ENCODE measurements around the gene THOC5. TPM values are rescaled to one million over a fixed set of nuclear protein-coding genes. Genes with fewer than 3 reads are reported as not detected.

THOC5 gene
- total and polyA plus RNA-seq, 2 of the 4 experiments (the other 2 are of a cell fraction): 68.4 to 73.7 TPM

- WGBS, 2 experiments (ENCODE audit: extremely low coverage in 2 of 2, insufficient read length in 1 of 2): no CpG with 5 or more reads among the region's 4 CpGs
- no peak for DNase-seq
- TF ChIP-seq NFE2L2 (IDR thresholded peaks at IDR 0.05; ENCODE audit: low read depth, low read length): no peak
- no peak for TF ChIP-seq MXI1 (IDR thresholded peaks at IDR 0.05; ENCODE audit: borderline replicate concordance, low read depth, low read length)
- TF ChIP-seq ELK1 (IDR thresholded peaks at IDR 0.05; ENCODE audit: borderline replicate concordance, low read depth, low read length): no peak
- TF ChIP-seq RAD21 (IDR thresholded peaks at IDR 0.05; ENCODE audit: low read length): no peak
- no peak for TF ChIP-seq RFX5 (IDR thresholded peaks at IDR 0.05; ENCODE audit: low read depth, low read length)
- TF ChIP-seq, protein P1, sequence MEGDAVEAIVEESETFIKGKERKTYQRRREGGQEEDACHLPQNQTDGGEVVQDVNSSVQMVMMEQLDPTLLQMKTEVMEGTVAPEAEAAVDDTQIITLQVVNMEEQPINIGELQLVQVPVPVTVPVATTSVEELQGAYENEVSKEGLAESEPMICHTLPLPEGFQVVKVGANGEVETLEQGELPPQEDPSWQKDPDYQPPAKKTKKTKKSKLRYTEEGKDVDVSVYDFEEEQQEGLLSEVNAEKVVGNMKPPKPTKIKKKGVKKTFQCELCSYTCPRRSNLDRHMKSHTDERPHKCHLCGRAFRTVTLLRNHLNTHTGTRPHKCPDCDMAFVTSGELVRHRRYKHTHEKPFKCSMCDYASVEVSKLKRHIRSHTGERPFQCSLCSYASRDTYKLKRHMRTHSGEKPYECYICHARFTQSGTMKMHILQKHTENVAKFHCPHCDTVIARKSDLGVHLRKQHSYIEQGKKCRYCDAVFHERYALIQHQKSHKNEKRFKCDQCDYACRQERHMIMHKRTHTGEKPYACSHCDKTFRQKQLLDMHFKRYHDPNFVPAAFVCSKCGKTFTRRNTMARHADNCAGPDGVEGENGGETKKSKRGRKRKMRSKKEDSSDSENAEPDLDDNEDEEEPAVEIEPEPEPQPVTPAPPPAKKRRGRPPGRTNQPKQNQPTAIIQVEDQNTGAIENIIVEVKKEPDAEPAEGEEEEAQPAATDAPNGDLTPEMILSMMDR (conservative IDR thresholded peaks at IDR 0.05; ENCODE audit: low read depth, low read length): no peak
- TF ChIP-seq POLR2A (IDR thresholded peaks at IDR 0.05; ENCODE audit: low read depth, low read length): no peak
- TF ChIP-seq USF2 (IDR thresholded peaks at IDR 0.05; ENCODE audit: low read depth, low read length): no peak
- no peak for TF ChIP-seq CHD1 (IDR thresholded peaks at IDR 0.05; ENCODE audit: low read depth, low read length)
- no peak for TF ChIP-seq MAFK (IDR thresholded peaks at IDR 0.05; ENCODE audit: low read depth, low read length)
- TF ChIP-seq MAZ (IDR thresholded peaks at IDR 0.05; ENCODE audit: borderline replicate concordance, low read depth, low read length): no peak
- TF ChIP-seq BHLHE40 (IDR thresholded peaks at IDR 0.05; ENCODE audit: low read depth, low read length): no peak
- no peak for TF ChIP-seq RCOR1 (IDR thresholded peaks at IDR 0.05; ENCODE audit: insufficient replicate concordance, low read length)
- TF ChIP-seq FOS (IDR thresholded peaks at IDR 0.05; ENCODE audit: low read depth, low read length): no peak
- no peak for TF ChIP-seq SMC3 (IDR thresholded peaks at IDR 0.05; ENCODE audit: low read depth, low read length)
- TF ChIP-seq CEBPB (IDR thresholded peaks at IDR 0.05; ENCODE audit: low read depth, low read length): no peak
Measured at GRCh38 chr22:29477723-29478318, 75.7 kb downstream of the THOC5 start.

More at GRCh38 chr22:29477723-29478318, 75.7 kb downstream of the THOC5 start:
- dilution Hi-C loops (cut with HindIII; ENCODE audit: low sequenced_read_pairs, unreplicated experiment): no loop called here
- H4K91ac ChIP-seq (ENCODE audit: insufficient read depth, low read depth, low read length): no peak overlapping the region
- peaks cover 70% of the 10 kb centered on the region for H3K27me3 ChIP-seq (ENCODE audit: control insufficient read depth, insufficient read depth, low read length)
- no peak overlapping the region for H2BK20ac ChIP-seq (ENCODE audit: low read depth, low read length)
- no peaks in the 10 kb centered on the region for H3K9me3 ChIP-seq (ENCODE audit: control insufficient read depth, insufficient read depth, low read length)
- no peak overlapping the region for H4K5ac ChIP-seq (ENCODE audit: low read depth, low read length)
- no peak for ATAC-seq (ENCODE audit: low read depth)
- H3K14ac ChIP-seq (replicated peaks; ENCODE audit: low read depth, low read length): no peak overlapping the region
- no peak overlapping the region for H4K8ac ChIP-seq (ENCODE audit: low read depth in 2 of 2, low read length in 2 of 2)
- H3K27ac ChIP-seq (ENCODE audit: insufficient read depth, low read length): no peak overlapping the region
- H2AK9ac ChIP-seq (replicated peaks; ENCODE audit: low read depth, low read length, poor library complexity): no peak overlapping the region
- intact Hi-C loops (cut with micrococcal nuclease): no loop called here
- POLR2A ChIA-PET (ENCODE audit: unreplicated experiment): no interaction called here
- no peak overlapping the region for H3K4me2 ChIP-seq (ENCODE audit: low read depth, low read length)
- in situ Hi-C loops (cut with MboI; ENCODE audit: low sequenced_read_pairs): no loop called here
- no peak overlapping the region for H3K56ac ChIP-seq (ENCODE audit: extremely low read depth, insufficient read depth, low read length)
- H2AFZ ChIP-seq (replicated peaks; ENCODE audit: low read length, poor library complexity): no peak overlapping the region
- H3K9me1 ChIP-seq (ENCODE audit: insufficient read depth, low read length): no peaks in the 10 kb centered on the region
- BruUV-seq (replicated peaks): no TSS peak
- H3K4ac ChIP-seq (ENCODE audit: low read depth, low read length): no peak overlapping the region
- H3K4me3 ChIP-seq (ENCODE audit: insufficient read depth, low read depth, low read length): no peak overlapping the region
- H4K20me1 ChIP-seq (ENCODE audit: insufficient read depth, low read length): peaks cover 13% of the 10 kb centered on the region; the same call in 1 of the 2 replicates
- H3K79me1 ChIP-seq (ENCODE audit: low read depth in 1 of 2, low read length in 2 of 2): no peaks in the 10 kb centered on the region
- H3K4me1 ChIP-seq (ENCODE audit: control insufficient read depth, insufficient read depth, low read length): no peaks in the 10 kb centered on the region
- H2BK120ac ChIP-seq (ENCODE audit: low read depth, low read length): no peak overlapping the region
- no peak overlapping the region for H3K23ac ChIP-seq (ENCODE audit: low read depth, low read length)
- no peaks in the 10 kb centered on the region for H3K36me3 ChIP-seq (ENCODE audit: control insufficient read depth, insufficient read depth, low read length)
- H2AK5ac ChIP-seq (ENCODE audit: low read depth, low read length): no peak overlapping the region
- CTCF ChIA-PET: no interaction called here
- no peak overlapping the region for H2BK15ac ChIP-seq (ENCODE audit: low read depth, low read length)
- no peak overlapping the region for H2BK5ac ChIP-seq (ENCODE audit: low read depth, low read length, poor library complexity, severe bottlenecking)
- H3K18ac ChIP-seq (ENCODE audit: low read depth, low read length): no peak overlapping the region
- H3K9ac ChIP-seq (ENCODE audit: low read depth, low read length): no peak overlapping the region
